DOHH2 (cell line): ENCODE measurements around the gene NCAM1.
A peak's percentile ranks its signal among the peaks of the same experiment; 100 is the strongest.

Experiments used
- H3F3A ChIP-seq: fragments of 200-600 bp; sonication (generic), shearing (Covaris generic); 2 replicates; pipeline ENCODE4 v1.6.0; 2016; ENCODE audit warnings: antibody characterized with exemption, mild to moderate bottlenecking; ENCODE audit not compliant: control insufficient read depth, insufficient read depth
- H3K27ac ChIP-seq: fragments of 200-600 bp; sonication (generic); 2 replicates; pipeline ENCODE4 v1.5.1; 2014; ENCODE audit warnings: low read depth, mild to moderate bottlenecking, low read length, moderate library complexity
- H3K27me3 ChIP-seq: fragments of 200-600 bp; sonication (generic); 2 replicates; pipeline ENCODE4 v1.6.1; 2014; ENCODE audit warnings: mild to moderate bottlenecking, low read length, mixed read lengths; ENCODE audit not compliant: control insufficient read depth
- H3K36me3 ChIP-seq: fragments of 200-600 bp; sonication (generic); 2 replicates; pipeline ENCODE4 v1.6.1; 2014; ENCODE audit warnings: mild to moderate bottlenecking, low read length, moderate library complexity, mixed read lengths; ENCODE audit not compliant: control insufficient read depth
- H3K4me1 ChIP-seq: fragments of 200-600 bp; sonication (generic); 2 replicates; pipeline ENCODE4 v1.6.1; 2014; ENCODE audit warnings: mild to moderate bottlenecking, low read length, mixed read lengths; ENCODE audit not compliant: control insufficient read depth
- H3K4me2 ChIP-seq: fragments of 200-600 bp; sonication (generic); 2 replicates; pipeline ENCODE4 v1.6.0; 2014; ENCODE audit warnings: mild to moderate bottlenecking, low read length, moderate library complexity
- H3K4me3 ChIP-seq: fragments of 200-600 bp; sonication (generic); 2 replicates; pipeline ENCODE4 v1.5.1; 2014; ENCODE audit warnings: mild to moderate bottlenecking, low read length, mixed read lengths
- H3K79me2 ChIP-seq: fragments of 200-600 bp; sonication (generic); 2 replicates; pipeline ENCODE4 v1.6.1; 2014; ENCODE audit warnings: mild to moderate bottlenecking, low read length, mixed read lengths; ENCODE audit not compliant: control insufficient read depth
- H3K9me2 ChIP-seq: fragments of 200-600 bp; sonication (generic); replicated peaks from 2 replicates; pipeline ENCODE4 v1.6.1; 2014; ENCODE audit warnings: mild to moderate bottlenecking, low read length, mixed read lengths; ENCODE audit not compliant: control insufficient read depth
- H3K9me3 ChIP-seq: fragments of 200-600 bp; sonication (generic); 2 replicates; pipeline ENCODE4 v1.6.1; 2014; ENCODE audit warnings: antibody characterized with exemption, low read length, mixed read lengths; ENCODE audit not compliant: control insufficient read depth, insufficient read depth
- H4K20me1 ChIP-seq: fragments of 200-600 bp; sonication (generic); 2 replicates; pipeline ENCODE4 v1.6.0; 2014; ENCODE audit warnings: low read depth, mild to moderate bottlenecking, antibody characterized with exemption, low read length, moderate library complexity; ENCODE audit not compliant: control insufficient read depth, insufficient read depth
- EZH2phosphoT487 ChIP-seq: fragments of 200-600 bp; sonication (generic); IDR thresholded peaks from 2 replicates; pipeline ENCODE4 v1.6.1; 2017; ENCODE audit warnings: borderline replicate concordance, mild to moderate bottlenecking, antibody characterized with exemption, low read length, moderate library complexity, mixed read lengths
- TF ChIP-seq, protein P1 (sequence below): fragments of 200-600 bp; sonication (generic); IDR thresholded peaks from one replicate; pipeline ENCODE4 v1.5.1; 2014; ENCODE audit warnings: antibody characterized with exemption, mild to moderate bottlenecking, low read depth, low read length; ENCODE audit not compliant: poor library complexity, severe bottlenecking

NCAM1 gene

DNA sequence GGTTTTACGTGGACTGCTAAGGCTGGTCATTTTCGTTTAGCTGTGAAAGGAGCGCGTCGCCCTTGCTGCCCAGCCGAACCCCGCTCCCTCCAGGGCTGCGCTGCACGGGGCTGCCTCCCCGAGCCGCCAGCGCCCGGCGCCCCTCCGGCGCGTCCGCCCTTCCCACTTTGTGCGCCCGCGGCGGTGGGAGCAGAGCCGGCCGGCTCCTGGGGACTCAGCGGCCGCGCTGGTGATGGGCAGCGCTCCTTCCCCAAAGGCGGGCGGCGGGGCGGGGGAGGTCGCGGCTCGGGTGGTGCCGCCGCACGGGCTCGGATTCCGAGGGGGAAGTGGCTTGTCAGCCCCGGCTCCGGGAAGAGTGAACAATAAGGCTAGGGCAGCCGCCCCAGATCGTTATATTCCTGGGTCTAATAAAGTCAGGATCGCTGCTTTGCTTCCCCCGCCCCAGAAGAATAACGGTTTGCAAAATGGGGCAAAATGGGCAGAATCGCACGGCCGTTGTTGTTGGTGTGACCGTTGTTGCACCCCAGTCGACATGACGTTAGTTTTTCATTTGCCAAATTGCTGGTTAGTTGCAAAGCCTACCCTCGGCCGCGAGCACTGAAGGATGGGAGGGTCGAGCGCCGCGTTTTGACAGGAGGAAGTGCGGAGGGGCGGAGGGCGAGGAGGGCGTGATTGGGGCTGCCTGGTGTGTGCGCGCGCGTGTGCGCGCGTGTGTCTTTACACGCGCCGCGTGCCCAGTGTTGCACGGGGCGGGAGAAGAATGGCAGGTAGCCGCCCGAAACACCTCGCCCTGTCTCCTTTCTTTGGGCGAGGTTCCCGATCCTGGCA lies 745 bp downstream of the NCAM1 start:
- Histone ChIP-seq H3F3A (no peaks in the 10 kb centered on the region), H3K27me3 (peaks cover 21% of the 10 kb centered on the region), H3K4me1 (peaks cover 3% of the 10 kb centered on the region; the same call in 1 of the 2 replicates), H3K4me3 (peak overlapping the region; percentile 60), H3K27ac (no peak overlapping the region), H3K4me2 (peak overlapping the region; percentile 67), H3K36me3 (no peaks in the 10 kb centered on the region), H3K9me3 (no peaks in the 10 kb centered on the region), H3K79me2 (no peaks in the 10 kb centered on the region), H4K20me1 (no peaks in the 10 kb centered on the region), H3K9me2 (no peaks in the 10 kb centered on the region)
- TF ChIP-seq, protein P1, sequence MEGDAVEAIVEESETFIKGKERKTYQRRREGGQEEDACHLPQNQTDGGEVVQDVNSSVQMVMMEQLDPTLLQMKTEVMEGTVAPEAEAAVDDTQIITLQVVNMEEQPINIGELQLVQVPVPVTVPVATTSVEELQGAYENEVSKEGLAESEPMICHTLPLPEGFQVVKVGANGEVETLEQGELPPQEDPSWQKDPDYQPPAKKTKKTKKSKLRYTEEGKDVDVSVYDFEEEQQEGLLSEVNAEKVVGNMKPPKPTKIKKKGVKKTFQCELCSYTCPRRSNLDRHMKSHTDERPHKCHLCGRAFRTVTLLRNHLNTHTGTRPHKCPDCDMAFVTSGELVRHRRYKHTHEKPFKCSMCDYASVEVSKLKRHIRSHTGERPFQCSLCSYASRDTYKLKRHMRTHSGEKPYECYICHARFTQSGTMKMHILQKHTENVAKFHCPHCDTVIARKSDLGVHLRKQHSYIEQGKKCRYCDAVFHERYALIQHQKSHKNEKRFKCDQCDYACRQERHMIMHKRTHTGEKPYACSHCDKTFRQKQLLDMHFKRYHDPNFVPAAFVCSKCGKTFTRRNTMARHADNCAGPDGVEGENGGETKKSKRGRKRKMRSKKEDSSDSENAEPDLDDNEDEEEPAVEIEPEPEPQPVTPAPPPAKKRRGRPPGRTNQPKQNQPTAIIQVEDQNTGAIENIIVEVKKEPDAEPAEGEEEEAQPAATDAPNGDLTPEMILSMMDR = no peak
- TF ChIP-seq EZH2phosphoT487 = no peak

DNA sequence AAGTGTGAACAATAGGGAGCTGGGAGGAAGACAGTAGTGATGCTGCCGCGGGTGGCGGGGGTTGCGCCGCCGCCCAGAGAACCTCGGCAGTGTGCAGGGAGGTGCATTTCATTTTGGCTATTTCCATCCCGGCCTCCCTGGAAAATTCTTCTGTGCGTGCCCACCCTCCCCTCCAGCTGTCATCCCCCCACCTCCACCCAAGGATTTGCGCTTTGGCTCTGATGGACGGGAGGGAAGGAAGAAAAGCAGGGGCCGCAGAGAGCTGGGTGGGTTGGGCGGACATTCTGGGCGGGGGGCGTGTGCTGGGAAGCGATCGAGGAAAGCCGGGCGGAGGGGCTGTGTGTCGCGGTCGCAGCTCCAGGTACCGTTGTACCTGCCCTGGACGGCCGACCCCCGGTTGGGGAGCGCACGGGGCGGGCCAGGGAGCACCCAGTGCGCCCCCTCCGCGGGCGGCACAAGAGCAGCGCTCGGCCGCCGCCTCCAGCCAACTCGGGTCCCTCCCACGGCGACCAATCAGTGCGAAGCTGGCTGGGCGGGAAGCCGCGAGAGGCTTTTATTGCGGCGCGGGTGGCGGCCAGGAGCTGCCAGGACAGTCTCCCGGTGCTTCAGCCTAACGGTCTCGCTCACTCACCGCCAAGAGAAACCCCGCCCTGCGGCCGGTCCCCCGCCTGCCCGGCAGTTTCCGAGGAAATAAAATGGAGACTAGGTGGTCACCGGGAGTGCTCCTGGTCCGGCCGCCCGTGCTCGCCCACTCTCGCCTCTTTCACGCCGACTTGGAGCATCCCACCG lies 1.6 kb downstream of the NCAM1 start:
- no peaks in the 10 kb centered on the region for H3K79me2 ChIP-seq
- peaks cover 21% of the 10 kb centered on the region for H3K27me3 ChIP-seq
- no peak overlapping the region for H3K4me2 ChIP-seq

DNA sequence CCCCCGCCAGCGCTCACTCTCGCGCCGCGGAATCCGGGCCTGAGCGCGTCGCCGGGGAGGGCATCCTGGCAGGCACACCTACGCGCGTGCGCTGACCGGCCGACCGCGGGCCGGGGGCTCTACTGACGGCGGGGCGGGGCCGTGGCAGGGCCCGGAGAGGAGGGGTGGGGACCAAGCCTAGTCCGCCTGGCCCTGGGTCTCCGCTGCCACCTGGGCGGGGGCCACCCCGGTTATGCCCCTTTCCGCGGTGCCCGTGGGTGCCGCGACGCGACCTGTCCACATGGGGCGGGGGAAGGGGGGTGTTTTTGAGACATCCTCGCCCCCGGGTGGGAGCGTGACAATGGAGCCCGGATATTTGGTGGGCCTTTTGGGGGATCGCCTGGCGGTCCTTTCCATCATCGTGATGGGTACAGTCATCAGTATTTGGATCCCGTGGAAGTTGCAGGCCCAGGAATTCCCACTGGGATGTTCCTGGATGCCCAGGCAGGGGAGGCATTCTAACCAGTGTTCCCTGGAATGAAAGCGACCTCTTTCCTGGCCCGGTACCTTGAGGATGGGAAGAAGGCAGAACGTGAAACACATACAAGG lies 2.2 kb downstream of the NCAM1 start:
- Histone ChIP-seq H4K20me1 (no peaks in the 10 kb centered on the region), H3K79me2 (no peaks in the 10 kb centered on the region), H3K4me2 (no peak overlapping the region), H3K36me3 (no peaks in the 10 kb centered on the region), H3K4me1 (peaks cover 3% of the 10 kb centered on the region; the same call in 1 of the 2 replicates), H3K9me3 (no peaks in the 10 kb centered on the region), H3K4me3 (no peak overlapping the region), H3K27ac (no peak overlapping the region), H3K9me2 (no peaks in the 10 kb centered on the region), H3F3A (no peaks in the 10 kb centered on the region), H3K27me3 (peaks cover 21% of the 10 kb centered on the region)
- TF ChIP-seq EZH2phosphoT487 = no peak
- TF ChIP-seq, protein P1 = no peak

More for the DNA sequence above, 1.6 kb downstream of the NCAM1 start:
- no peaks in the 10 kb centered on the region for H3K9me2 ChIP-seq
- no peaks in the 10 kb centered on the region for H3F3A ChIP-seq
- no peak for TF ChIP-seq EZH2phosphoT487
- H3K36me3 ChIP-seq = no peaks in the 10 kb centered on the region
- no peak overlapping the region for H3K27ac ChIP-seq
- no peaks in the 10 kb centered on the region for H3K9me3 ChIP-seq
- peaks cover 3% of the 10 kb centered on the region; the same call in 1 of the 2 replicates for H3K4me1 ChIP-seq
- no peaks in the 10 kb centered on the region for H4K20me1 ChIP-seq
- no peak overlapping the region for H3K4me3 ChIP-seq
